Heart left ventricle (tissue), 13 donors: ENCODE results near the gene HELB.

Experiments
- CTCF ChIP-seq, 12 donors: fragments of 200-600 bp; sonication (generic) in 4 of 12; IDR thresholded peaks; one replicate each; pipeline versions ENCODE4 v1.5.0 to v1.8.0; 2018 to 2022; ENCODE audit warnings: antibody characterized with exemption in 12 of 12, mild to moderate bottlenecking in 5 of 12
- POLR2A ChIP-seq, 2 donors: fragments of 450-650 bp; IDR thresholded peaks; one replicate each; pipeline ENCODE4 v1.6.1; 2017; ENCODE audit warnings: antibody characterized with exemption in 2 of 2, mild to moderate bottlenecking in 2 of 2, moderate library complexity in 2 of 2
- donor health status: ischemic (EF 13 %, LVEDD 7.1; RV severe dilation, severe dysfunction).
- donor health status: DM: no; HTN: yes; CAD: no.
- donor health status: DM: no; HTN: no; CAD: no.
- donor health status: ischemic (EF 25% LVEDD 6.9; RV normal size, moderate dysfunction).
- donor health status: ischemic (EF 25% LVEDD 5.7; RV mildly dilated, moderate dysfunction).
- donor health status: ischemic (EF 35%, LVEDD 5.7; RV mildly dilated, moderate dysfunction).
- donor health status: nonischemic (EF 11% LVEDD 7.7; RV severe dilation, severe dysfunction).
- donor health status: DM: yes; HTN: yes; CAD: no.
- donor health status: PGD.
- donor health status: ischemic (EF 29% LVEDD 5.4; RV normal size, mild dysfunction).
- donor health status: nonischemic (EF 23%, LVEDD 6.1; RV moderate dilation, normal function).

- TF ChIP-seq CTCF (IDR thresholded peaks at IDR 0.05) = no peak
- no peak for TF ChIP-seq POLR2A (IDR thresholded peaks at IDR 0.05)
Measured at GRCh38 chr12:66337381-66338010, 35.2 kb downstream of the HELB start.
